Activated CD4-positive, alpha-beta T cell treated with anti-CD3 and anti-CD28 coated beads for 4 hours (primary cell): ENCODE data around the gene ADTRP.

Experiments
- DNase-seq, 2 donors: peaks; one replicate each; pipeline ENCODE4 v3.0.0-alpha.2; 2020

Gene ADTRP

GRCh38 chr6:11772109-11772825, 6.3 kb downstream of the ADTRP start:
- DNase-seq = no peak

GRCh38 chr6:11771473-11772048, 7.0 kb downstream of the ADTRP start:
- DNase-seq = no peak

GRCh38 chr6:11770546-11771466, 7.8 kb downstream of the ADTRP start:
- DNase-seq = no peak

- DNase-seq = no peak
Measured at GRCh38 chr6:11769811-11770545, 8.6 kb downstream of the ADTRP start.

GRCh38 chr6:11769244-11769643, 9.4 kb downstream of the ADTRP start:
- no peak for DNase-seq

- DNase-seq = no peak
Measured at GRCh38 chr6:11767978-11768756, 10.4 kb downstream of the ADTRP start.

GRCh38 chr6:11767458-11767857, 11.1 kb downstream of the ADTRP start:
- DNase-seq = no peak

GRCh38 chr6:11766589-11767450, 11.8 kb downstream of the ADTRP start:
- DNase-seq = no peak

GRCh38 chr6:11766043-11766442, 12.6 kb downstream of the ADTRP start:
- no peak for DNase-seq

GRCh38 chr6:11764250-11764604, 14.4 kb downstream of the ADTRP start:
- no peak for DNase-seq

- DNase-seq = no peak
Measured at GRCh38 chr6:11763460-11764249, 14.9 kb downstream of the ADTRP start.

- DNase-seq = no peak
Measured at GRCh38 chr6:11762794-11763459, 15.7 kb downstream of the ADTRP start.

GRCh38 chr6:11761744-11762620, 16.6 kb downstream of the ADTRP start:
- DNase-seq = no peak

- DNase-seq = no peak
Measured at GRCh38 chr6:11760015-11760473, 18.6 kb downstream of the ADTRP start.

- no peak for DNase-seq
Measured at GRCh38 chr6:11758878-11759277, 19.7 kb downstream of the ADTRP start.

GRCh38 chr6:11756726-11757125, 21.9 kb downstream of the ADTRP start:
- DNase-seq = no peak

GRCh38 chr6:11756292-11756691, 22.3 kb downstream of the ADTRP start:
- DNase-seq = no peak

GRCh38 chr6:11755725-11756124, 22.9 kb downstream of the ADTRP start:
- no peak for DNase-seq
